Common myeloid progenitor, CD34-positive (primary cell): ENCODE results near the gene ELK4.

Experiments
- CTCF ChIA-PET: fragments of 350-600 bp; sonication (Branson Sonifier 250); formaldehyde crosslinking; loops from one replicate; lab custom pipeline; 2021; ENCODE audit warnings: antibody characterized with exemption; lab: Charles Lee
- POLR2A ChIA-PET: fragments of 350-600 bp; sonication (Branson Sonifier 250); formaldehyde crosslinking; loops from one replicate; lab custom pipeline; 2021; ENCODE audit warnings: antibody characterized with exemption; lab: Charles Lee
- DNase-seq, 3 donors: peaks; one replicate each; pipeline versions ENCODE4 v3.0.0 to v3.0.0-alpha.2; 2013
- H3K27ac ChIP-seq, 2 experiments: 1 replicate in 1 of 2; 2 replicates in 1 of 2; pipeline ENCODE4 v1.7.0; 2013; ENCODE audit warnings: inconsistent platforms in 2 of 2, low read length in 2 of 2, mild to moderate bottlenecking in 2 of 2, low read depth in 1 of 2, moderate library complexity in 1 of 2; ENCODE audit not compliant: severe bottlenecking in 2 of 2, insufficient read depth in 1 of 2, poor library complexity in 1 of 2
- H3K27me3 ChIP-seq, 5 experiments: replicated peaks in 2 of 5; 1 replicate in 3 of 5; 2 replicates in 2 of 5; pipeline versions ENCODE4 v1.6.1 to v1.7.0; 2013; ENCODE audit warnings: low read length in 4 of 5, mild to moderate bottlenecking in 2 of 5, moderate library complexity in 2 of 5, inconsistent platforms in 1 of 5; ENCODE audit not compliant: insufficient read depth in 5 of 5, control insufficient read depth in 4 of 5
- H3K36me3 ChIP-seq, 4 experiments: 1 replicate in 2 of 4; 2 replicates in 2 of 4; pipeline versions ENCODE4 v1.6.1 to v1.7.0; 2013; ENCODE audit warnings: low read length in 3 of 4, control low read depth in 1 of 4, mild to moderate bottlenecking in 1 of 4; ENCODE audit not compliant: control insufficient read depth in 4 of 4, insufficient read depth in 4 of 4
- H3K4me1 ChIP-seq, 4 experiments: 1 replicate in 3 of 4; 2 replicates in 1 of 4; pipeline versions ENCODE4 v1.6.1 to v1.7.1; 2013; ENCODE audit warnings: low read length in 3 of 4, mild to moderate bottlenecking in 3 of 4, control low read depth in 1 of 4, inconsistent platforms in 1 of 4, moderate library complexity in 1 of 4; ENCODE audit not compliant: control insufficient read depth in 4 of 4, insufficient read depth in 4 of 4; ENCODE audit errors: control extremely low read depth in 1 of 4
- H3K4me3 ChIP-seq, 7 experiments: 1 replicate in 4 of 7; 2 replicates in 3 of 7; pipeline versions ENCODE4 v1.5.1 to v1.7.0; 2013; ENCODE audit warnings: mild to moderate bottlenecking in 7 of 7, low read length in 6 of 7, moderate library complexity in 6 of 7, inconsistent platforms in 2 of 7, low read depth in 2 of 7, control low read depth in 1 of 7; ENCODE audit not compliant: insufficient read depth in 4 of 7, control insufficient read depth in 1 of 7; ENCODE audit errors: extremely low read depth in 1 of 7
- H3K9me3 ChIP-seq, 5 experiments: 1 replicate in 4 of 5; 2 replicates in 1 of 5; pipeline versions ENCODE4 v1.6.1 to v1.7.1; 2013; ENCODE audit warnings: low read length in 4 of 5, mild to moderate bottlenecking in 2 of 5, inconsistent platforms in 1 of 5, low read depth in 1 of 5, moderate library complexity in 1 of 5; ENCODE audit not compliant: control insufficient read depth in 4 of 5, insufficient read depth in 2 of 5; ENCODE audit errors: control extremely low read depth in 1 of 5
- WGBS: methylation state at CpG from one replicate; pipeline ENCODE4 v1.1.5; 2013; ENCODE audit not compliant: insufficient coverage; 5-methylcytosine and 5-hydroxymethylcytosine counted together

Gene ELK4

DNA sequence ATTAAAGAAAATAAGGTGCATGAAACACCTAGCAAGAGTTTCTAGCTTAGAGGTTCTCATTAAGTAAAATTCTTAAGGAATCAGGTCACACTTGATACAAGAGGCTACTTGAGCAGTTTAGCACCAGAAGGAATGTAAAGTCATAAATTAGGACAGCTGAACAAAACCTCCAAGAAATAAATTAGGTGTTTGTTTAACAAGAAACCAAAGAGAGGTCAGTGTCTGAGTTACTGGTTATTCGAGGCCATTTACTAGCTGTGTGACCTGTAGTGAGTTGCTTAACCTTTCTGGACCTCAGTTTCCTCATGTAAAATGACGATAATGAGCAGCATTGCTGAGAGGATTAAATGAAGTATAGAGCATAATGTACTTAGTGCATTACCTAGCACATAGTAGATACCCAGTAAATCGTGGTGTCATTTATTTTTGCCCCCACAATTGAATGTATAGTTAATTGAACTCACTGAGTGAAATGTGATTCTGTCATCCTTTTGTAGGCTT, 908 bp upstream of the ELK4 start:
- Histone ChIP-seq H3K36me3 (peaks cover 0 to 3% (median 0%) of the 10 kb centered on the region in 4 experiments), H3K4me3 (peak overlapping the region in 6 of 7 experiments; percentile 80 to 95 (median 90)), H3K4me1 (peaks cover 8 to 25% (median 21%) of the 10 kb centered on the region in 4 experiments), H3K27me3 (no peaks in the 10 kb centered on the region), H3K27ac (peak overlapping the region; percentile 64 to 92), H3K9me3 (no peaks in the 10 kb centered on the region)
- POLR2A ChIA-PET = interaction anchor here (2.0 to 2.7 kb wide), 3 partner anchors 39 to 44 kb away, joined by 9 to 19 read pairs (median 17); no protein-coding TSS in a partner anchor
- WGBS = 100% methylated on average over 1 of the region's 3 CpGs
- peak in 2 of 3 donors; percentile 7 to 11 for DNase-seq
- CTCF ChIA-PET = interaction anchor here (0.8 to 9.7 kb wide), 18 partner anchors 9 to 111 kb away, joined by 3 to 195 read pairs (median 4); no protein-coding TSS in a partner anchor

GRCh38 chr1:205631010-205631767, 622 bp downstream of the ELK4 start:
- no peaks in the 10 kb centered on the region for H3K9me3 ChIP-seq
- ChIA-PET CTCF (interaction anchor here (0.8 to 9.7 kb wide), 15 partner anchors 8 to 109 kb away, joined by 3 to 195 read pairs (median 5); no protein-coding TSS in a partner anchor), POLR2A (interaction anchor here (0.5 to 2.7 kb wide), 5 partner anchors 10 to 114 kb away, joined by 3 to 19 read pairs (median 9); no protein-coding TSS in a partner anchor)
- H3K27ac ChIP-seq = peak overlapping the region; percentile 80 to 92
- H3K36me3 ChIP-seq = peaks cover 0 to 5% (median under 1%) of the 10 kb centered on the region in 4 experiments
- peak overlapping the region; percentile 67 to 95 (median 90) for H3K4me3 ChIP-seq
- DNase-seq = peak; percentile 88 to 95 (median 94)
- under 1% methylated on average over 60 of the region's 81 CpGs for WGBS
- peaks cover 8 to 32% (median 24%) of the 10 kb centered on the region in 4 experiments for H3K4me1 ChIP-seq
- H3K27me3 ChIP-seq = no peaks in the 10 kb centered on the region

- no CpG with 5 or more reads among the region's 3 CpGs for WGBS
- ChIA-PET POLR2A (interaction anchor here (0.5 to 2.7 kb wide), 4 partner anchors 11 to 115 kb away, joined by 3 to 19 read pairs (median 10); no protein-coding TSS in a partner anchor), CTCF (interaction anchor here (0.8 to 9.7 kb wide), 5 partner anchors 17 to 105 kb away, joined by 4 to 195 read pairs (median 17); no protein-coding TSS in a partner anchor)
- Histone ChIP-seq H3K27me3 (no peaks in the 10 kb centered on the region), H3K36me3 (peaks cover 0 to 5% (median under 1%) of the 10 kb centered on the region in 4 experiments), H3K27ac (peak overlapping the region; percentile 80 to 92), H3K9me3 (no peaks in the 10 kb centered on the region), H3K4me1 (peaks cover 8 to 36% (median 26%) of the 10 kb centered on the region in 4 experiments), H3K4me3 (peak overlapping the region; percentile 67 to 95 (median 90))
- DNase-seq = no peak
Observed at GRCh38 chr1:205630651-205631009, 1.2 kb downstream of the ELK4 start.

DNA sequence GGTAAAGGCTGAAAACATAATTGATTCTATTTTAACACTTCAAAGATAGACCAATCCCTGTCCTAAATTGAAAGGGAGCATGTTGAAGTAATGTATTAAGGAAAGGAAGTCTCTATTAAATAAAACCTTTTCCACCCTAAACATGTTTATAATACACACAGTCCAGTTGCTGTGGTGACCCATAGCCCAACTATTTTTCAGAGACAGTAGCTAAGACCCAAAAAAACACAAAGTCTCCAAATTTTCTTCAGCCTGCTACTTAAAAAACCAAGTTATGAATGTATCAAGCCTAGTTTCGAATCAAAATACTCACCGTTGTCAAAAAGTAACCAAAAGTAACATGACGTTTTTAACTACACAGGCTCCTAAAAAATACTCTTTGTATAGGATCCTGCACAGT, 1.6 kb downstream of the ELK4 start:
- ChIA-PET CTCF (interaction anchor here (1.2 to 9.7 kb wide), 3 partner anchors 14 to 38 kb away, joined by 3 to 195 read pairs (median 48); no protein-coding TSS in a partner anchor), POLR2A (interaction anchor here (2.6 kb wide), 1 partner anchor 36 kb away, joined by 17 read pairs; no protein-coding TSS in a partner anchor)
- H3K9me3 ChIP-seq = no peaks in the 10 kb centered on the region
- no peaks in the 10 kb centered on the region for H3K27me3 ChIP-seq
- peaks cover 8 to 36% (median 26%) of the 10 kb centered on the region in 4 experiments for H3K4me1 ChIP-seq
- 26% methylated on average over 3 of the region's 3 CpGs for WGBS
- peak in 2 of 3 donors; percentile 44 to 45 for DNase-seq
- H3K4me3 ChIP-seq = peak overlapping the region in 6 of 7 experiments; percentile 80 to 95 (median 90)
- peaks cover 0 to 5% (median under 1%) of the 10 kb centered on the region in 4 experiments for H3K36me3 ChIP-seq
- H3K27ac ChIP-seq = peak overlapping the region; percentile 80 to 92

DNA sequence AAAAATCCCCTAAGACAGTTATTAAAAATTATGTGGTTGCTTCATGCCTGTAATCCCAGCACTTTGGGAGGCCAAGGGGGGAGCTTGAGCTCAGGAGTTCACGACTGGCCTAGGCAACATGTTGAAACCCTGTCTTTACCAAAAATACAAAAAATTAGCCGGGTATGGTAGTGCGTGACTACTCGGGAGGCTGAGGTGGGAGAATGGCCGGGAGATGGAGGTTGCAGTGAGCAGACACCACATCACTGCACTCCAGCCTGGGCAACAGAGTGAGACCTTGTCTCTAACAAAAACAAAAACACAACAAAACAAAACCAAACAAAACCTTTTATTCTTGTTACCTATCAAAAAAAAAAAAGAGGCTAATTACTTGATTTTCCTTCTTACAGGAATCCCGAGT, 2.1 kb downstream of the ELK4 start:
- Histone ChIP-seq H3K27me3 (no peaks in the 10 kb centered on the region), H3K27ac (peak overlapping the region; percentile 80 to 92), H3K36me3 (peaks cover 0 to 5% (median under 1%) of the 10 kb centered on the region in 4 experiments), H3K4me3 (peak overlapping the region in 2 of 7 experiments; percentile 92 to 95), H3K4me1 (peaks cover 8 to 36% (median 26%) of the 10 kb centered on the region in 4 experiments), H3K9me3 (no peaks in the 10 kb centered on the region)
- POLR2A ChIA-PET = no interaction called here
- CTCF ChIA-PET = interaction anchor here (1.0 to 9.7 kb wide), 4 partner anchors 12 to 38 kb away, joined by 3 to 195 read pairs (median 3); no protein-coding TSS in a partner anchor
- DNase-seq = peak in 1 of 3 donors; percentile 1
- 80% methylated on average over 1 of the region's 6 CpGs for WGBS

GRCh38 chr1:205627956-205628355, 3.9 kb downstream of the ELK4 start:
- POLR2A ChIA-PET = no interaction called here
- H3K9me3 ChIP-seq = no peaks in the 10 kb centered on the region
- 92% methylated on average over 6 of the region's 8 CpGs for WGBS

More at GRCh38 chr1:205627956-205628355, 3.9 kb downstream of the ELK4 start:
- Histone ChIP-seq H3K4me1 (peaks cover 8 to 36% (median 26%) of the 10 kb centered on the region in 4 experiments), H3K36me3 (peaks cover 0 to 14% (median 5%) of the 10 kb centered on the region in 4 experiments), H3K27me3 (no peaks in the 10 kb centered on the region), H3K27ac (no peak overlapping the region), H3K4me3 (no peak overlapping the region)
- CTCF ChIA-PET = interaction anchor here (9.7 kb wide), 1 partner anchor 36 kb away, joined by 195 read pairs; no protein-coding TSS in a partner anchor
- DNase-seq = no peak
